ENCODE results near the gene TENT4B. TPM values are rescaled to one million over a fixed set of nuclear protein-coding genes. Genes with fewer than 3 reads are reported as not detected.

Gene TENT4B
- total RNA-seq, 3 donors from 2014 or later, result 13.4 to 16.4 (median 13.6) TPM

GRCh38 chr16:50274326-50275097 is 121.4 kb downstream of the TENT4B start:
- Histone ChIP-seq H3K27ac (peak overlapping the region in 1 of 2 donors; percentile 55), H3K27me3 (no peaks in the 10 kb centered on the region), H3K4me1 (no peaks in the 10 kb centered on the region), H3K36me3 (no peaks in the 10 kb centered on the region), H3K9me3 (no peaks in the 10 kb centered on the region), H3K4me3 (peak overlapping the region; percentile 23 to 37 (median 35))
- TF ChIP-seq POLR2AphosphoS5 (IDR thresholded peaks at IDR 0.05) (no peak), POLR2A (IDR thresholded peaks at IDR 0.05) (no peak), CTCF (IDR thresholded peaks at IDR 0.05) (no peak)
- no peak for DNase-seq (ENCODE audit: low spot score in 2 of 2)
- intact Hi-C loops (cut with DNase I; ENCODE audit: low total_unique reads), result no loop called here

- no peaks in the 10 kb centered on the region for H3K27me3 ChIP-seq
- TF ChIP-seq POLR2AphosphoS5 (IDR thresholded peaks at IDR 0.05), result no peak
- peak overlapping the region; percentile 23 to 37 (median 35) for H3K4me3 ChIP-seq
- intact Hi-C loops (cut with DNase I; ENCODE audit: low total_unique reads), result no loop called here
- H3K4me1 ChIP-seq, result no peaks in the 10 kb centered on the region
- no peaks in the 10 kb centered on the region for H3K36me3 ChIP-seq
- DNase-seq (ENCODE audit: low spot score in 2 of 2), result no peak
- H3K9me3 ChIP-seq, result no peaks in the 10 kb centered on the region
- H3K27ac ChIP-seq, result peak overlapping the region in 1 of 2 donors; percentile 55
Measured at GRCh38 chr16:50275098-50275415, 122.0 kb downstream of the TENT4B start.

- H3K4me3 ChIP-seq, result peak overlapping the region in 1 of 3 donors; percentile 35
- intact Hi-C loops (cut with DNase I; ENCODE audit: low total_unique reads), result no loop called here
- H3K27ac ChIP-seq, result no peak overlapping the region
- H3K9me3 ChIP-seq, result no peaks in the 10 kb centered on the region
- TF ChIP-seq POLR2AphosphoS5 (IDR thresholded peaks at IDR 0.05) (no peak), CTCF (IDR thresholded peaks at IDR 0.05) (no peak), POLR2A (IDR thresholded peaks at IDR 0.05) (no peak)
- no peak for DNase-seq (ENCODE audit: low spot score in 2 of 2)
- H3K36me3 ChIP-seq, result no peaks in the 10 kb centered on the region
- no peaks in the 10 kb centered on the region for H3K27me3 ChIP-seq
- no peaks in the 10 kb centered on the region for H3K4me1 ChIP-seq
Measured at GRCh38 chr16:50275428-50276325, 122.6 kb downstream of the TENT4B start.

GRCh38 chr16:50276326-50276640 is 123.2 kb downstream of the TENT4B start:
- H3K9me3 ChIP-seq, result no peaks in the 10 kb centered on the region
- no peak overlapping the region for H3K4me3 ChIP-seq
- no peak for DNase-seq (ENCODE audit: low spot score in 2 of 2)
- no peaks in the 10 kb centered on the region for H3K4me1 ChIP-seq
- intact Hi-C loops (cut with DNase I; ENCODE audit: low total_unique reads), result no loop called here
- H3K27me3 ChIP-seq, result no peaks in the 10 kb centered on the region
- no peak for TF ChIP-seq POLR2A (IDR thresholded peaks at IDR 0.05)
- TF ChIP-seq POLR2AphosphoS5 (IDR thresholded peaks at IDR 0.05), result no peak
- TF ChIP-seq CTCF (IDR thresholded peaks at IDR 0.05), result no peak
- no peak overlapping the region for H3K27ac ChIP-seq
- no peaks in the 10 kb centered on the region for H3K36me3 ChIP-seq

GRCh38 chr16:50276801-50277555 is 123.9 kb downstream of the TENT4B start:
- Histone ChIP-seq H3K4me3 (no peak overlapping the region), H3K27ac (no peak overlapping the region), H3K36me3 (no peaks in the 10 kb centered on the region), H3K27me3 (no peaks in the 10 kb centered on the region), H3K4me1 (no peaks in the 10 kb centered on the region), H3K9me3 (no peaks in the 10 kb centered on the region)
- no peak for DNase-seq (ENCODE audit: low spot score in 2 of 2)
- TF ChIP-seq POLR2AphosphoS5 (IDR thresholded peaks at IDR 0.05), result no peak
- TF ChIP-seq CTCF (IDR thresholded peaks at IDR 0.05), result no peak
- no peak for TF ChIP-seq POLR2A (IDR thresholded peaks at IDR 0.05)
- intact Hi-C loops (cut with DNase I; ENCODE audit: low total_unique reads), result no loop called here

All from breast epithelium (tissue), 4 donors.